CD4-positive, CD25-positive, alpha-beta regulatory T cell (primary cell): ENCODE measurements around the gene SMCO3. TPM values are rescaled to one million over a fixed set of nuclear protein-coding genes. Genes with fewer than 3 reads are reported as not detected.

ENCODE experiments used
- ATAC-seq, 2 donors: fragments of 150-1000 bp; cut with Tn5 transposase; one replicate each; pipeline ENCODE4 v1.10.0; 2021; ENCODE audit warnings: low read depth in 2 of 2, moderate number of reproducible peaks in 2 of 2, moderate library complexity in 1 of 2
- DNase-seq, 3 donors: peaks; one replicate each; pipeline versions ENCODE4 v3.0.0 to v3.0.0-alpha.2; 2012 to 2022; ENCODE audit warnings: mixed read lengths in 1 of 3
- H3K27ac ChIP-seq: one replicate; pipeline ENCODE4 v1.7.0; 2013; ENCODE audit warnings: mild to moderate bottlenecking, low read length; ENCODE audit not compliant: insufficient read depth, poor library complexity, severe bottlenecking
- H3K27me3 ChIP-seq: one replicate; pipeline ENCODE4 v1.7.0; 2013; ENCODE audit warnings: low read length; ENCODE audit not compliant: control insufficient read depth, insufficient read depth
- H3K36me3 ChIP-seq: one replicate; pipeline ENCODE4 v1.7.0; 2013; ENCODE audit warnings: mild to moderate bottlenecking, low read length, moderate library complexity; ENCODE audit not compliant: control insufficient read depth, insufficient read depth
- H3K4me1 ChIP-seq: 2 replicates; pipeline ENCODE4 v1.7.0; 2013; ENCODE audit warnings: mild to moderate bottlenecking, low read length; ENCODE audit not compliant: insufficient read depth, control insufficient read depth, poor library complexity, severe bottlenecking
- H3K4me3 ChIP-seq: one replicate; pipeline ENCODE4 v1.7.0; 2013; ENCODE audit warnings: low read depth, mild to moderate bottlenecking, low read length, moderate library complexity
- H3K9me3 ChIP-seq, 2 experiments: 1 replicate in 1 of 2; 2 replicates in 1 of 2; pipeline ENCODE4 v1.7.0; 2013; ENCODE audit warnings: low read length in 2 of 2, mild to moderate bottlenecking in 1 of 2, moderate library complexity in 1 of 2; ENCODE audit not compliant: control insufficient read depth in 2 of 2
- H3K27ac Mint-ChIP-seq, 3 donors: one replicate each; pipeline ENCODE4 v1.8.0; 2020 to 2022; ENCODE audit warnings: mild to moderate bottlenecking in 3 of 3, mixed read lengths in 3 of 3, moderate library complexity in 2 of 3
- H3K27me3 Mint-ChIP-seq: one replicate; pipeline ENCODE4 v1.8.0; 2022; ENCODE audit warnings: mild to moderate bottlenecking, mixed read lengths
- H3K36me3 Mint-ChIP-seq: one replicate; pipeline ENCODE4 v1.8.0; 2020; ENCODE audit warnings: mixed read lengths
- H3K4me1 Mint-ChIP-seq, 4 donors: one replicate each; pipeline ENCODE4 v1.8.0; 2020 to 2022; ENCODE audit warnings: mixed read lengths in 4 of 4, mild to moderate bottlenecking in 1 of 4
- H3K4me3 Mint-ChIP-seq, 4 donors: one replicate each; pipeline ENCODE4 v1.8.0; 2020 to 2022; ENCODE audit warnings: mild to moderate bottlenecking in 4 of 4, mixed read lengths in 4 of 4, moderate library complexity in 3 of 4
- H3K9me3 Mint-ChIP-seq, 7 donors: one replicate each; pipeline ENCODE4 v1.8.0; 2020 to 2022; ENCODE audit warnings: mixed read lengths in 7 of 7, mild to moderate bottlenecking in 3 of 7, moderate library complexity in 2 of 7
- polyA plus RNA-seq, 4 donors: library from polyadenylated mRNA; unstranded; fragments of 300-500 nt; fragmentation: Illumina TruSeq; gene quantifications; one replicate each; pipeline ENCODE4 v1.2.3, GENCODE V29; 2021
- total RNA-seq: library from RNA; stranded (reverse); gene quantifications from one replicate; pipeline ENCODE4 v1.2.3, GENCODE V29; 2022

SMCO3 gene
- total and polyA plus RNA-seq, 5 donors from 2014 or later = 0.08 to 0.09 TPM; not detected in 3

- peaks cover 25 to 58% (median 39%) of the 10 kb centered on the region in 4 donors for H3K4me1 Mint-ChIP-seq
- H3K4me3 ChIP-seq = peak overlapping the region; percentile 97
Measured at GRCh38 chr12:14774074-14774905, 39.7 kb downstream of the SMCO3 start.

GRCh38 chr12:14773685-14774073 lies 40.3 kb downstream of the SMCO3 start:
- DNase-seq = no peak
- Histone ChIP-seq H3K4me3 (peak overlapping the region; percentile 97), H3K4me1 (peaks cover 54% of the 10 kb centered on the region), H3K9me3 (no peaks in the 10 kb centered on the region), H3K36me3 (no peaks in the 10 kb centered on the region), H3K27ac (peak overlapping the region; percentile 83), H3K27me3 (no peaks in the 10 kb centered on the region)
- Mint-ChIP-seq H3K27ac (peak overlapping the region; percentile 98 to 99 (median 99)), H3K4me3 (peak overlapping the region; percentile 91 to 100 (median 98)), H3K27me3 (peaks cover 7% of the 10 kb centered on the region), H3K9me3 (peaks cover 0 to 2% (median 0%) of the 10 kb centered on the region in 7 donors), H3K4me1 (peaks cover 27 to 61% (median 42%) of the 10 kb centered on the region in 4 donors), H3K36me3 (no peaks in the 10 kb centered on the region)
- peak; percentile 9 to 15 for ATAC-seq

More at GRCh38 chr12:14774074-14774905, 39.7 kb downstream of the SMCO3 start:
- no peaks in the 10 kb centered on the region for H3K36me3 Mint-ChIP-seq
- Histone ChIP-seq H3K36me3 (no peaks in the 10 kb centered on the region), H3K4me1 (peaks cover 49% of the 10 kb centered on the region), H3K27me3 (no peaks in the 10 kb centered on the region), H3K9me3 (no peaks in the 10 kb centered on the region), H3K27ac (peak overlapping the region; percentile 83)
- peak; percentile 69 to 75 for ATAC-seq
- H3K4me3 Mint-ChIP-seq = peak overlapping the region; percentile 91 to 100 (median 98)
- H3K27me3 Mint-ChIP-seq = peaks cover 7% of the 10 kb centered on the region
- DNase-seq = peak; percentile 88 to 98 (median 91)
- H3K9me3 Mint-ChIP-seq = peaks cover 0 to 2% (median 0%) of the 10 kb centered on the region in 7 donors
- peak overlapping the region; percentile 98 to 99 (median 99) for H3K27ac Mint-ChIP-seq

DNA sequence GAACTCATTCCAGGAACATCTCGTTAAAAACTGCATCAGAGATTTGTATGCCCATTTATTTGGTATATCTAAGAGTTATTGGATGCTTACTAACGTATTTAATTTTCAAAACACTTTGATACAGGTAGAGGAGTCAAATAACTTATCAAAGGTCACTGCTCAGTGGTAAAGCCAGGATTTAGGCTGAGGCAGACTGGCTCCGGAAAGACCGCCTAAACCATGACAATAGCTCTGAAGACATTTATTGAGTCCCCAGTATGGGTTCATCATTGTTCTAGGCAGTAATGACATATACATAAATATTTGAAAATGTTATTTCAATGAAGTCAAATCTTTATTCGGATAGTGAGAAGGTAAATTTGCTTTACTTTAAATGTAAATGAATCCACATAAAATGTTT lies 41.0 kb downstream of the SMCO3 start:
- H3K4me1 Mint-ChIP-seq = peaks cover 26 to 69% (median 43%) of the 10 kb centered on the region in 4 donors
- H3K9me3 Mint-ChIP-seq = peaks cover 0 to 2% (median 0%) of the 10 kb centered on the region in 7 donors
- peaks cover under 1% of the 10 kb centered on the region for H3K36me3 Mint-ChIP-seq
- peaks cover 62% of the 10 kb centered on the region for H3K4me1 ChIP-seq
- H3K9me3 ChIP-seq = no peaks in the 10 kb centered on the region
- peak overlapping the region in 2 of 3 donors; percentile 24 to 99 for H3K27ac Mint-ChIP-seq
- peak overlapping the region; percentile 97 for H3K4me3 ChIP-seq
- ATAC-seq (no peak), DNase-seq (no peak)
- peak overlapping the region; percentile 91 to 100 (median 98) for H3K4me3 Mint-ChIP-seq
- H3K27me3 Mint-ChIP-seq = peaks cover 7% of the 10 kb centered on the region
- H3K27ac ChIP-seq = peak overlapping the region; percentile 83
- peaks cover under 1% of the 10 kb centered on the region for H3K36me3 ChIP-seq
- no peaks in the 10 kb centered on the region for H3K27me3 ChIP-seq

DNA sequence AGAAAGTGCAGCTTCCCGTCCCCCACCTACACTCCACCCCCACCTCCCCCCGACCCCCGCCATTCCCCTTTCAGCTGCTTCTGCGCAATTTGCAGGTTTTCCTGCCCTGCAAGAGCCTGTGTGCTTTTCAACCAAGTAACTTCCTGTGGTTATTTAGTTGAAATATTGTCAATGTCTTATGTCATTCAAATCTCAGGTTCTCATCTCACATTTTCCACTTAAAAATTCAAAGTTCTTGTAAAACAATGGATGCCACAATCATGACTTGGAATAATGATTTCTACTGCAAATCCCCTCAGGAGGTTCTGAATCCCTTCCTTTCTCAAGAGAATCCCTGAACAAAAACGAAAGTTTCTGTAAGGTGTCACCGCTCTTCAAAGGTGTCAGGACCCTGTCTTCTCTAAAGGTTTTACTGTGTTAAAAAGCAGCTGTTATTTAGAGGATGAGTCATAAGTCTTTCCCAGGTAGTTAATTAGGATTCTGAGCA lies 42.3 kb downstream of the SMCO3 start:
- Histone ChIP-seq H3K27ac (peak overlapping the region; percentile 100), H3K36me3 (peaks cover 13% of the 10 kb centered on the region), H3K4me3 (peak overlapping the region; percentile 97), H3K4me1 (peaks cover 63% of the 10 kb centered on the region), H3K27me3 (no peaks in the 10 kb centered on the region), H3K9me3 (peaks cover 1 to 4% of the 10 kb centered on the region in 2 experiments)
- peak overlapping the region; percentile 91 to 100 (median 98) for H3K4me3 Mint-ChIP-seq
- H3K9me3 Mint-ChIP-seq = peaks cover 0 to 11% (median 6%) of the 10 kb centered on the region in 7 donors
- peaks cover 31 to 77% (median 49%) of the 10 kb centered on the region in 4 donors for H3K4me1 Mint-ChIP-seq
- peak; percentile 22 to 66 (median 63) for DNase-seq
- ATAC-seq = no peak
- peak overlapping the region; percentile 91 to 100 (median 91) for H3K27ac Mint-ChIP-seq
- peaks cover 7% of the 10 kb centered on the region for H3K27me3 Mint-ChIP-seq
- peaks cover 13% of the 10 kb centered on the region for H3K36me3 Mint-ChIP-seq

DNA sequence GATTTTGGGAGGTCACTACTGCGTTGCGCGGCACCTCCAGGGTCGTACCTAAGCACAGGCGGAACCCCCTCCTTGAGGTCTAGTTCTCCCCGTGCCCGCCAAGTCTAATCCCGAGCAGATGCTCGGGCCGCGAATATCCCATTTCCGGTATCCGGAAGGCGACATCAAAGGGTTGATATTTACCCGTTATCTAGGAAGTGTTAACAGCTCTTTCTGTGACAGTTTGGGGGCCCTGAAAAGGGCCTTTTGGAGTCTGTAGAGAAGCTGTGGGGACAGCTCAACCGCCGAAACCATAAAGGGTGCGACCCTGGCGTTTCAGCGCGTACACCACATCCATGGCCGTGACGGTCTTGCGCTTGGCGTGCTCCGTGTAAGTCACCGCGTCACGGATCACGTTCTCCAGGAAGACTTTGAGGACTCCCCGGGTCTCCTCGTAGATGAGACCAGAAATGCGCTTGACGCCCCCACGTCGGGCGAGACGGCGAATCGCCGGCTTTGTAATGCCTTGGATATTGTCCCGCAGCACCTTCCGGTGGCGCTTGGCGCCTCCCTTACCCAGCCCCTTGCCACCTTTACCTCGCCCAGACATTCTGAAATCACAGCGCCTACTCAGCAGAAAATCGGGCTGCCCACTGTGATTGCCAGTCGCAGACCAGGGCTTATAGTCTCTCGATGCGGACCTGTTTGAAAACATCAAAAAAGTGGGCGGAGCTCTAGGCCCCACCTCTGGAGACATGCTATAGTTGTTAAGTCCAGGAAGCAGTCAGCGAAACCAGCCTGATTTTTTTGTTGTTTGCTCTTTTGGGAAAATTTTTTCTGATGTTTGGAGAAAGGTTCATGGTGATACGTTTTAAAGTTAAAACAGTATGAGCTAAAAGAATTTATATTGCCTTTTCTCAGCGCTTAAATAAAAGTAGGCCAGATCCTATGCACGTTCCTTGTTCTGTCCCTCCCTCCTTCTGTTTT lies 43.2 kb downstream of the SMCO3 start:
- H3K9me3 Mint-ChIP-seq = peaks cover 0 to 18% (median 6%) of the 10 kb centered on the region in 7 donors
- peaks cover 20% of the 10 kb centered on the region for H3K36me3 Mint-ChIP-seq
- no peaks in the 10 kb centered on the region for H3K27me3 ChIP-seq
- DNase-seq (peak; percentile 89 to 98 (median 95)), ATAC-seq (peak; percentile 26 to 32)
- H3K27me3 Mint-ChIP-seq = peaks cover 7% of the 10 kb centered on the region
- H3K9me3 ChIP-seq = peaks cover 9 to 10% of the 10 kb centered on the region in 2 experiments
- H3K27ac Mint-ChIP-seq = peak overlapping the region; percentile 98 to 100 (median 100)
- H3K4me1 Mint-ChIP-seq = peaks cover 29 to 74% (median 44%) of the 10 kb centered on the region in 4 donors
- peaks cover 21% of the 10 kb centered on the region for H3K36me3 ChIP-seq
- peak overlapping the region; percentile 91 to 100 (median 98) for H3K4me3 Mint-ChIP-seq
- peaks cover 57% of the 10 kb centered on the region for H3K4me1 ChIP-seq
- peak overlapping the region; percentile 97 for H3K4me3 ChIP-seq
- peak overlapping the region; percentile 100 for H3K27ac ChIP-seq

- H3K36me3 Mint-ChIP-seq = peaks cover 27% of the 10 kb centered on the region
- ATAC-seq (peak; percentile 58 to 60), DNase-seq (peak; percentile 80 to 97 (median 90))
Measured at GRCh38 chr12:14769969-14770495, 44.0 kb downstream of the SMCO3 start.

More at GRCh38 chr12:14769969-14770495, 44.0 kb downstream of the SMCO3 start:
- H3K27ac Mint-ChIP-seq = peak overlapping the region; percentile 98 to 100 (median 100)
- peaks cover 50% of the 10 kb centered on the region for H3K4me1 ChIP-seq
- peak overlapping the region; percentile 97 for H3K4me3 ChIP-seq
- H3K27me3 Mint-ChIP-seq = peaks cover 7% of the 10 kb centered on the region
- H3K9me3 ChIP-seq = peaks cover 15 to 18% of the 10 kb centered on the region in 2 experiments
- H3K9me3 Mint-ChIP-seq = peaks cover 0 to 26% (median 6%) of the 10 kb centered on the region in 7 donors
- H3K4me3 Mint-ChIP-seq = peak overlapping the region; percentile 91 to 100 (median 98)
- peaks cover 23 to 72% (median 40%) of the 10 kb centered on the region in 4 donors for H3K4me1 Mint-ChIP-seq
- H3K27me3 ChIP-seq = no peaks in the 10 kb centered on the region
- H3K36me3 ChIP-seq = peaks cover 26% of the 10 kb centered on the region
- H3K27ac ChIP-seq = peak overlapping the region; percentile 100
